Measurements from ENCODE around the gene SLC19A1.

DNA sequence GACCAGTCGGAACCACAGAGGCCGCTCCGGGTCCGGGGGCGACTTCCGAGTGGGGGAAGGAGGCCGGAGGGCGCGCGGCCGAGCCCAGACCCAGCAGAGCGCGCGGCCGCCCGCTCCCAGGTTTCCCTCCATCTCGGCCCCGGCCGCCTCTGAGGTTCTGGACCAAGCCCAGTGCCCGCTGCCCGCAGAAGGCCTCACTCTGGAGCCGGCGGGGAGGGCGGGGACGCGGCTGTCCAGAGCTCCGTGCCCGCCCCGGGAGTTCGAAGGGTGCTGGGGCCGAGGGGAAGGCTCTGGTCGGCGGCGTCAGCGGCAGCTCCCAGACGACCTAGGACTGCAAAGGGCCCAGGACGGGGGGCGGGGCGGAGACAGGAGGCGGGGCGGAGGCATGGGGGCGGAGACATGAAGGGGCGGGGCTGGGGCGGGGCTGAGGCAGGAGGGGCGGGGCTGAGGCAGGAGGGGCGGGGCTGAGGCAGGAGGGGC lies 48.0 kb upstream of the SLC19A1 start:
- TF ChIP-seq, protein P1, sequence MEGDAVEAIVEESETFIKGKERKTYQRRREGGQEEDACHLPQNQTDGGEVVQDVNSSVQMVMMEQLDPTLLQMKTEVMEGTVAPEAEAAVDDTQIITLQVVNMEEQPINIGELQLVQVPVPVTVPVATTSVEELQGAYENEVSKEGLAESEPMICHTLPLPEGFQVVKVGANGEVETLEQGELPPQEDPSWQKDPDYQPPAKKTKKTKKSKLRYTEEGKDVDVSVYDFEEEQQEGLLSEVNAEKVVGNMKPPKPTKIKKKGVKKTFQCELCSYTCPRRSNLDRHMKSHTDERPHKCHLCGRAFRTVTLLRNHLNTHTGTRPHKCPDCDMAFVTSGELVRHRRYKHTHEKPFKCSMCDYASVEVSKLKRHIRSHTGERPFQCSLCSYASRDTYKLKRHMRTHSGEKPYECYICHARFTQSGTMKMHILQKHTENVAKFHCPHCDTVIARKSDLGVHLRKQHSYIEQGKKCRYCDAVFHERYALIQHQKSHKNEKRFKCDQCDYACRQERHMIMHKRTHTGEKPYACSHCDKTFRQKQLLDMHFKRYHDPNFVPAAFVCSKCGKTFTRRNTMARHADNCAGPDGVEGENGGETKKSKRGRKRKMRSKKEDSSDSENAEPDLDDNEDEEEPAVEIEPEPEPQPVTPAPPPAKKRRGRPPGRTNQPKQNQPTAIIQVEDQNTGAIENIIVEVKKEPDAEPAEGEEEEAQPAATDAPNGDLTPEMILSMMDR (IDR thresholded peaks at IDR 0.05): no peak
- peak in 1 of 2 donors; percentile 28 for TF ChIP-seq POLR2A (IDR thresholded peaks at IDR 0.05)
